HL-60/S4 treated with retinoic acid at 250 ng/mL for 4 days and 3 days (cell line): ENCODE data around the gene MAP3K5.

ENCODE experiments used
- in situ Hi-C: fragments of 300-500 bp; cut with MboI; formaldehyde crosslinking; loops from 2 replicates; pipeline ENCODE4 v1.7.0; 2022; ENCODE audit warnings: low sequenced_read_pairs

Gene MAP3K5

DNA sequence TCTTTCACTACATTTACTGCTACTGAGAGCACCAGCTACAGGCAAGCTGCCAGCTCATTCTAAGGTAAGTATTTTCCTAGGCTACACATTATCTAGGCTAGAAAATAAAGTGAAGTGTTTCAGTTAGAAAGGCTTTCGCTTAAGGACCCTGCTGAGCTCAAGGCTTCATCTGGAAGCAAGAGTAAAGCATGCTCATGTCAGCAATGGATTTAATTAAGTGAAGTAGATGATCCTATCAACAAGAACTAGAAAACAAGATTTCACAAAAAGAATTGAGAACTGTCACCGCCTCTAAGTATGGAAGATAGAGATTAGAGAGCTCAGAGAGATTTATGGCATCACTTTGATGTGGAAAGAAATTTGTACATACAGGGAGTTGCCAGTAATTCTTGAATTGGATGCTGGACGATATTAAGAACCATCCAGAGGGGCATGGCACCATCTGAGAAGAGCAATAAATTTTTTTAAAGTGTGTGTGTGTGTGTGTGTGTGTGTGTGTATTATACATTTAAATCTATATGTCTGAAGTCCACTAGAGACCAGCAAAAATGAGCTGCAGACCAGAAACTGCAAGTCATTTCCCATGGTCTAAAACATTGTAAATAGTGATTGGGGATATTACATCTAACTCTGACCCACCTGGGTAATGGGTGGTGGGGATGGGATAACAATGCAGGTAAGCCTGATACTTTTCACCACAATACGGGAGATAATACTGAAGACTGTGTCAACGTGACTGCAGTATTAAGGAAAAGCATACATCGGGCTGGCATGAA is 136.8 kb downstream of the MAP3K5 start:
- in situ Hi-C loops, result no loop called here

DNA sequence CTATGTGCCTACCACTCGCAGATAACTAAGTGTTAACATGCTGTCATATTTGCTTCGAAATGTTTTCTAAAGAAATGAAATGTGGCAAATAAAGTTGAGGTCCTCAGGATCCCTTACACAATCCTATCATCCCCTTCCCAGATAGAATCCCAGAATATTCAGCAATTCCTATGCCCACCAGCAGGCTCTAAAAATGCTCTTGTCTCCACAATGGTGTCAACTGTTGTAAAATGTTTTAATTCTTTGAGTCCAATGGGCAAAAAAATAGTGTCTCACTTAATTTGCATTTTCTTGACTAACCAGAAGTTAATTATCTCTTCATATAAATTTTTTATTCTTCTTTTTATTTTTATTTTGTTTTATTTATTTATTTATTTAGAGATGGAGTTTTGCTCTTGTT is 138.2 kb downstream of the MAP3K5 start:
- in situ Hi-C loops, result no loop called here

DNA sequence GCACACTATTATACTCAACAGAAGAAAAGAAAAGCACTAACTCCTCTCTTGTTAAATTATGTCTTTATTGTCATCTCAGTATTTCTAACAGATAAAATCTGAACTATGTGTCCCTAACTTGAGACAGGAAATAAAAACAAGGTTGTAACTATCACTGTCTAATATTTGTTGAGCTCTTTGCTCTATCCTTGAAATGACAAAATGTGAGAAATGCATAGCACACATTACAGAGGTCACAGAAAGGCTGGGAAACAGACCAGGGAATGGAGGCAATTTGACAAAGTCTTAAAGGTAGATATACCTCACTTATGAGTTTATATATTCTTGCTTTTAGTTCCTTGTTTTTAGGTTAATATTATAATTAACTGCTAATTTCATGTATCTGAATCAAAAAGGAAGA is 139.6 kb downstream of the MAP3K5 start:
- in situ Hi-C loops, result no loop called here

DNA sequence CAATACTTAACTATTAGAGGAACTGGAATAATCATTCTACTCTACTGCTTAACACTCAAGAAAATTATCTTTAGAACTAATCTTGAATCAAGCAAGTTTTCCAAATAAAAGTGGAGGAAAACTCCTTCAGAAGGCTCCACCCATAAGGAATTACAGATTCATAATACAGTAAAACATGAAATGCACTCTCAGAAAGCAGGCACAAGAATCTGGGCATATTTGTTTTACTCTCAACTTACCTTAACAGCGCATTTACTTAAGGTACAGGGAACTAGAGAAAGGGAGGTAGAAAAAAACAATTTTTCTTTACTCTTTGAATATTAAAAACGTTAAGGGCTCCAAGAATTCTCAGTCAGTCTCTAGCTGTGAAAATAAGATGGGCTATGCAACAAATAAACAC is 140.3 kb downstream of the MAP3K5 start:
- in situ Hi-C loops, result no loop called here

DNA sequence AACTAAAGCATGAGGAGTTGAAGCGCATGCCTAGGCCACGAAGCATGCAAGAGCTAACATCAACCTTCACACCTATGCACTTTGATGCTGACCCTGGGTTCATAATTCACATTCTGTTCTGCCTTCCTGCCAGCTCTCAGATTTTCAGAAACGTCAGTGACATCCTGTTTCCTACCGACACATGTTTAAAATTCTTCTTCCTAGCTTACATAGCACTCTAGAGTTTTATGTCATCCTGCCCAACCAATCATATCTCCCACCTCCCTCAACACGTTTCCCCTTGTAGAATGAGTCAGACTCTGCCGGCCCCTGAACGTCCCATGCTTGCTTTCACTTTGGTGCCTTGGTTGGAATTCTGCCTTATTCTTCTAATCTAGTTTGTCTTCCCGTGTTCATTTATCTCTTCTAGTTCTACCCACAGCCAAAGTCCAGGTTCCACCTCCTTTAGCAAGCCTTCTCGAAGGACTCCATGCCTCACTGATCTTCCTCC is 144.9 kb downstream of the MAP3K5 start:
- in situ Hi-C loops, result loop anchor here (10.0 kb wide), 1 partner anchor 137 kb away; no protein-coding TSS in a partner anchor

DNA sequence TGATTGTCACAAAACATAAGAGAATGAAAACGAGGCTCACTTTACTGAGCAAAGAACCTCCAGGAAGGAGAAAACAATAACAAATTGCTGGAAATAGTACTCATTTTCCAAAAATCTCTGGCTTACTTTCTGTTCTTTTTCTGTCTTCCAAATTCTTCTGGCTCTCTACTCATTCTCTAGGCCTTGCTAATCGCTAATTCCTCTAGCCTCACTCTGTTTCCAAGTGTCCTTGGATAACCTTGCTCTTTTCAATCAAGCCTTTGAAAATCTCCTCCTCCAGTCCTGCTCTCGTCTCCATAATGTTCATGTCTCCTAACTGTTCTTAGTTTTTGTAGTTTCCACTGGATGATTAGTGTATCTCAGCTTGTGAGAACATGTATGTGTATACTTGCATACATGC is 145.9 kb downstream of the MAP3K5 start:
- in situ Hi-C loops, result loop anchor here (10.0 kb wide), 1 partner anchor 138 kb away; no protein-coding TSS in a partner anchor

DNA sequence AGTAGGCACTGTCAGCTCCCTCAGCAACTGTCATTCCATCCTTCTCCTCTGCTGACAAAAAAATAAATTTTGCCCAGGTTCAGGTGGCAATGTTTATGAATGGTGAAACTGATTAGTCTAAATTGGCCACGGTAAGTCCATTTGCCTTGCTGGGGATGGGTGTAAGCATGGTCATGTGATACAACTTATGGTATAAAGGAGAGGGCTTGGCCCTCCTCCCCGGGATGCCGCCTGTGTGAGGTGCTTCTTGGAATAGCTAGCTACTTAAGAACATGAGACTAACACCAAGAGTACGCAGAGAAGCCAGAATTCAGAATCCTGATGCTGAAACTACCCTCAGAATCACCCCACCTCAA is 147.7 kb downstream of the MAP3K5 start:
- in situ Hi-C loops, result loop anchor here (10.0 kb wide), 1 partner anchor 140 kb away; no protein-coding TSS in a partner anchor

DNA sequence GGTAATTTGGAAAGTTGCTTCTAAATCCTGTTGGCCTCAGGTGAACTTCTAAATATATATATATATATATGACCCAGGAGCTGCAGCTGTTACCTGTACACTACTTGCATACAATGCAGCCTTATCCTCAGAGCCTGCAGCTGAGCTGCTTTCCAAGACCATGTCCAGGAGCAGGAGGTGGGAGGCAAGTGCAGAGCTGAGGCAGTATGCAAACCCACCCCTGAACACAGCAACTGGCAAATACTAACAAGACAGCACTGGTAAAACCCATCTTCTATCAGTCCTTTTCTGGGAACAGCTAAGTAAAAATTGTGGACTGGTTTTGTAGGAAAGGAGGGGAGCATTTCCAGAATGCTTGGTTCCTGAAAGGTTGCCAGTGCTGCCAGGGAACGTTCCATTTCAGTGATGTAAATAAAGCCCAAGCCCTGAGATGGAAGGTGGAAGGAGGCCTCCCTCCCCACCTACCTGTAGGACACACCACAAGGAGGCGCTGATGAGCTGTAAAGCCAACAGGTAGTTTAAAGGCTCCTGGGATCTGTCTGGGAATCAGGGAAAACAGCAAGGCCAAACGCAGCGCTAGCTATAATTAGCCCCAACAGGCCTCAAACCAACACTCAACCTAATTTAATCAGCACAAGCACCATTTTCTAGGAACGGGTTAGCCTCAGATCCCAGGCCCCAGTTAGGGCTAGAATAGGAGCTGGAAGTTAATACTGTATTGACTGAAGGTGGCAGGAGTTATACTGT is 148.3 kb downstream of the MAP3K5 start:
- in situ Hi-C loops, result loop anchor here (10.0 kb wide), 1 partner anchor 141 kb away; no protein-coding TSS in a partner anchor

DNA sequence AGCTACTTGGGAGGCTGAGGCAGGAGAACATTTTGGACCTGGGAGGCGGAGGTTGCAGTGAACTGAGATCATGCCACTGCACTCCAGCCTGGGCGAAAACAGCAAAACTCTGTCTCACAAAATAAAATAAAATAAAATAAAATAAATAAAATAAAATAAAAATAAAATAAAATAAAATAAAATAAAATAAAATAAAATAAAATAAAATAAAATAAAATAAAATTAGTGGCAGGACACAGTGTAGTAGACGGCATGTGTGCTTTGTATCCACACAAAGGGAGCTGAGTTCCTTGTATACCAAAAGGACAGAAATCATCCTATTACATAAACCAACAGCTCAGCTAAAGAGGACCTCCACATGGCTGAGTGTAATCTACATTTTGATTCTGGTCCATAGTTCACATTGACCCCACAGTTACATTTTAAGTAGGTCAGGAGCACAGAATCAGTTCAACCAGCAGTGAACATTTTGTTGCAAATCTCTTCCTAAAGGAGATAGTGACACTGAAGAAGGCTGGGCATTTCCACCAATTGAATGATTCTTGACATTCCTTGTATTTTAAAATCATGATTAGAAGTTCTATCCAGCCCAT is 150.3 kb downstream of the MAP3K5 start:
- in situ Hi-C loops, result loop anchor here (10.0 kb wide), 1 partner anchor 143 kb away; no protein-coding TSS in a partner anchor

DNA sequence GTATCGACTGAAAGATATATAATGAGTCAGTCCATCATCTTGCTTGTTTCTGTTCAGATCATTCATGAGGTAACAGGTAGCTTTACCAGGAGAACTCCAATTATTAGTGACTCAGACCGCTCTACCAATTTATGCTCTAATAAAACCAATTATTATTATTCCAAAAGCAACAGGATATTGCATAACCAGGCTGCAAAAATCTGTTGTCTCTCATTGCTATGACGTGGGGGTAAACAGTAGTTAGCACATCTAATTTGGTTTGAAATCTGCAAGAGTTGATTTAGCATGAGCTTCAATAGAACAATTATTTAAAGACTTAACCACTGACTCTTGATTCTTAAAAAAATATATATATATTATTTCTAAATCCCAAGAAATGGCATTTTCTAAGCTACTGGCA is 151.1 kb downstream of the MAP3K5 start:
- in situ Hi-C loops, result loop anchor here (10.0 kb wide), 1 partner anchor 144 kb away; no protein-coding TSS in a partner anchor

DNA sequence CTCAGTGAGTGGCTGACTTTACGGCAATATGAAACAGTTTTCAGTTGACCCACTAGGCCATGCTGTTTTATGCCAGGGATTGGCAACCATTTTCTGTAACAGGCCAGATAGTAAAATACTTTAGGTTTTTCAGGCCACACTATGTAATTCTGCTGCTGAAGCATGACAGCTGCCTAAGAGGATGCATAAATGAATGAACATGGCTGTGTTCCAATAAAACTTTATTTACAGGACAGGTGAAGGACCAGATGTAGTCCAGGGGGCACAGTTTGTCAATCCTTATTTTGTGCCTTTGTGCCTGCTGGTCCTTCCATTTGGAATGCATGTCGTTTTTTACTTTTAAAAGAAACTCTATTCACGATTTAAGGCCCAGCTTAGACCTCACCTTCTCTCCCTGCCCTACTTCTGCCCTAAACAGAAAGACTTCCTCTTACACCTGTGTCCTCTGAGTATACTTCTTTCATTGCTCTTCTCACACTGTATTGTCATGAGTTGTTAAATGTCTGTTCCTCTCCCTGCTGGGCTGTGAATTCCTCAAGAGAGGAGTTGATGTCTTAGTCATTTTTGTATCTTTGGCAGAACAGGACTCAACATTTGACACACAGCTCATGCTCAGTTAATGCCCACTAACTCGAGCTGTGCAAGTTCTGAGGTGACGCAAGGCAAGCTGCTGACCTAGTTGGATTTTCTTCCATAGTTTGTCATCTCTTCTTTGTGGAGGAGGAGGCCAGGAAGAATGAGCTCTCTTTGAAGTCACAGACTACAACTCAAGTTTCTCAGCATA is 152.0 kb downstream of the MAP3K5 start:
- in situ Hi-C loops, result loop anchor here (10.0 kb wide), 1 partner anchor 144 kb away; no protein-coding TSS in a partner anchor

DNA sequence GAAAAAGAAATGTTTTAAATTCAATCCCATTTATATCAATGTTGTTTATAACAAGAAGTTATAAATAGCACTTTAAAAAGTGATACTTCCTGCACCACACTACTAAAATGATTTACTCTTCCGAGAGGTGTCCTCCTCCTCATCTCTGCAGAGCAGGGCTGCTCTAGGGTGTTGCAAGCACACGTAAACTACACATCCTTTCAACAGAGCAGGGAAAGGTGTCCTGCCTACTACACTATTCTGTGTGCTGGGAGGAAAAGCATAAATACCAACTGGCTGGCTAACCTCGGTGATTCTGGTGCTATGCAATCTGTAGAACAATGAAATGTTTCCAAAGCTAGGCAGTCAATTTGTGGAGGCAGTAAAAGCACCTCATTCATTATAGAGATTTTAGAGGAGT is 152.6 kb downstream of the MAP3K5 start:
- in situ Hi-C loops, result loop anchor here (10.0 kb wide), 1 partner anchor 145 kb away; no protein-coding TSS in a partner anchor

DNA sequence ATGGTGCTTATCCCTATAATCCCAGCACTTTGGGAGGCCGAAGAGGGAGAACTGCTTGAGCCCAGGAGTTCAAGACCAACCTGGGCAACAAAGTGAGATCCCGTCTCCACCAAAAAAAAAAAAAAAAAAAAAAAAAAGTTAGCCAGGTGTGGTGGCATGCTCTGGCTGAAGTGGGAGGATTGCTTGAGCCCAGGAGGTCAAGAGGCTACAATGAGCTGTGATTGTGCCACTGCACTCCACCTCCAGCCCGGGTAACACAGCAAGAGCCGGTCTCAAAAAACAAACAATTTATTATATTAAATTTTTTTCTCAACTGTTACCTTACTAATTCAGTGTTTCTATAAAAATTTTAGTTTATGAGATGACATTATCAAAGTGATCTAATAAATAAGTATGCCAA is 156.7 kb downstream of the MAP3K5 start:
- in situ Hi-C loops, result no loop called here

DNA sequence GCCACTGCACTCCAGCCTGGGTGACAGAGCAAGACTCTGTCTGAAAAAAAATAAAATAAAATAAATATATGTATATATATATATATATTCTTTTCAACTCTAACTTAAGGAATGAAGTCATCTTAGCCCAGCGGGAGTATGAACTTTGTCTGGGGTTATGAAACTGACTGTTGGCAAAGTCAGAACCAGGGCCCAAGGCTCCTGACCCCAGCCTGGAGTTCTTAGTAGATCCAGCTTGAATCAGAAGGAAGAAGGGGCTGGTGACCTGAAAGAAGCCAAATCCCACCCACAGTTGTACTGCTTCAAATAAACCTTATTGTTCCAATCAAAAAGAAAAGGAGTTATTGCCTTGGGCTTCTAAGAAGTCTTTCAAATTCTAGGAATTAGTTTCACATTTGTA is 158.9 kb downstream of the MAP3K5 start:
- in situ Hi-C loops, result no loop called here

DNA sequence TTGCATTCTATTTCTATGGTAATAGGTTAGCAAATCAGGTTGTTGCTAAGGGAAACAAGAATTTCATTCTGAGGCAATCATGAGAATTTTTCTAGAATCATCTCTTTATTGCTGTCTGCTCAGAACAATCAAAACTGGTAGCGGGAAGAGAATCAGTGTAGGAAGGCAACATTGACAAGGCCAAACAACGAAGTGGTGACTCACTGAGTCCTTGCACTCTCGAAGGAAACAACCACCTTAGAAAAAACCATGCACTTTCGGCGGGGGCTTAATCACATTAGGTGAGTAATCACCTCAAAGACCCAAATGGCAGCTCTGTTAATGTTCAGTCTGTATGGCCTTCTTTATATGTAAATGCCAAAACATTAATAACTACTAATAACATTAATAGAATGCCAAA is 163.3 kb downstream of the MAP3K5 start:
- in situ Hi-C loops, result no loop called here

DNA sequence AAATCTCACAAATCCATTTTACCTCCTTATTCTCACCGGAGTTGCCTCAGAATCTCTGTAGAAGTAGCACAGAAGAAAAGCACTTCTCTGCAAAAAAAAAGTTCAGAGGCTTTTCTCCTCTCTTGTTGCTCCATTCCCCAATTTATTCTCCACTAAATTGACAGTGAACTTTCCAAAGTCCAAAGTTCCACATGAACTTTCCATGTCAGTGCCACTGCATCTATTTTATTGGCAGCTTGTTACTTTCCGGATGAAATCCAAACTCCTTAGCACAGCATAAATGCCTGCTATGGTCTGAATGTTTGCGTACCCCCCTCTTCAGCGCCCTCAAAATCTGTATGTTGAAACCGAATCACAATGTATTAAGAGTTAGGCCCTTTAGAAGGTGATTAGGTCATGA is 165.1 kb downstream of the MAP3K5 start:
- in situ Hi-C loops, result no loop called here

DNA sequence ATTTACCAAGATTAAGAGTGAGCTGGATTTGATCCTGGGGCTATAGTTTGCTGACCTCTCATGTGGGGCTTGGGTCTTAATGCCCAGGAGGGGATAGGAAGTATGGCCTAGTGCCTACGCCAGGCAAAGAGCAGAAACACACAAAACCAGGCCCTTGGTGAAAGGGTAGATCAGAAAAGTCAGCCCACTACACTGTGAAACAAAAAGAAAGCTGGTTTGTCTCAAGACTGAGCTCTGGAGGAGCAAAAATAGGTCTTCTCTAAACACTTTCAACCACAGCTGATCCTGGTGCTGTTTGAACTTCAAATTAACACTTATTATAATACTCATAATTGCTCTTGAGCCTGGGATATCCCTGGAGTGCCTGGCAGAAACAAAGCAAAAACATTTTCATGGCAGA is 167.0 kb downstream of the MAP3K5 start:
- in situ Hi-C loops, result no loop called here

DNA sequence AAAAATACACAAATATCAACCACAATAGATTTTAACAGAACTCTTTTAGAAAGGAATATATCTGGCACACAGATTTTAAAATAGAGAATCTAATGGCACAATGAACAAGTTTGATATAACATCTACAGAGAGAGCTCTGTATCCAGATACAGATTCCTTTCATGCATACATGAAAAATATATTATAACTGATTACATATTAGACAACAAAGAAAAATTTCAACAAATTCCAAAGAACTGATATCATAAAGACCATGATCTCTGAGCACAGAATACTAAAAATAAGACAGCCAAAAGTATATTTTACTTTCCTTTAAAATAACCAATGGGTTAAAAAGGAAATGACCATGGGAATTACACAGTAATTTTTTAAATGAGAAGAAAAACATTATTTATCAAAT is 167.9 kb downstream of the MAP3K5 start:
- in situ Hi-C loops, result no loop called here

DNA sequence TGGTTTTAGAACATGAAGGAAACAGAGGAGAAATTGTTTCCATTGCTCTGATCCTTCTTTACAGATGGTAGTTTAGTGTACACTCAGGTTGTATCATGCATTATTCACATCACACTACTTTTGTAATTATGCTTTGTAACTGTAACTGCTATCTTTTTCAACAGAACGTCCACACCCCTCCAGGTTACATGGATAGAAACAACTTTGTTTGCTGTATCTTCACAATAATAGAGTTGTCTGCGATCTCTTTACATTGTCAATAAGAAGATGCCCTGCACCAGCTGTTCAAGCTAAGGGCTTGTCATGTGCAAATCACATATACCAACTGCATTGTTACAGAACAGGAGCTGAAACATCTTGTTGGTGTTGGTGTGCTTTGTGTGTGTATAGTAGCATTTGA is 174.2 kb downstream of the MAP3K5 start:
- in situ Hi-C loops, result no loop called here

DNA sequence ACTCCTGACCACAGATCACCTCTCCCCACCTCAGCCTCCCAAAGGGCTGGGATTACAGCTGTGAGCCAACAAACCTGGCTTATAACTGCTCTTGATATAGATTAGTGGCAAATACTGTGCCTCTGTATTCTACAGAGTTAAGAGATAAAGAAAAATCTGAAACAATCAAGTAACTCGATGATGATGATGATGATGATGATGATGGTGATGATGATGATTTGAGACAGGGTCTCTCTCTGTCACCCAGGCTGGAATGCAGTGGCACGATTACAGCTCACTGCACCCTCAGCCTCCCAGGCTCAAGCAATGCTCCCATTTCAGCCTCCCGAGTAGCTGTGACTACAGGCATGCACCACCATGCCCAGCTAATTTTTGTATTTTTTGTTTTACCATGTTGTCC is 175.8 kb downstream of the MAP3K5 start:
- in situ Hi-C loops, result no loop called here

DNA sequence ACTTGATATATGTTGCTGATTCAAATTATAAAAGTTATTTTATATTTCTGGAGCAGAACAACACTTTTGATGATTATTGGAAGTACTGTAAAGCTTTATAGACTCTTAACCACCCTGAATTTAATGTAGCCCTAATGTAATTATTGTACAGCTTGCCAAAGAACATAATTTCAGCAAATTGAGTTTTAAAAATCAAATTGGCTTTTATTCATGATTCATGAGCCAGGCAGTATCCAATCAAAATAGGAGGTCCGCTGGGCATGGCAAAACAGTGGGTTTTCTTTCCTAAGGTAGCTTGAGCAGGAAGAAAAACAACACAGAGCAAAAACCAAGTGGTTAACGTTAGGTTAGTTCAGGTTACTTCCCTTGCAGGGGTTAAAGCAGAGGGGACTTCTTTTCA is 177.3 kb downstream of the MAP3K5 start:
- in situ Hi-C loops, result no loop called here
